Ecto neural progenitor cell (in vitro differentiated cells): ENCODE results near the gene ATF1.
"Not testable (repeated sequence)": the region's sequence is repeated elsewhere in the genome, so short reads cannot be mapped to it uniquely, and the experiment has no call there.

ENCODE experiments used
- DNase-seq: peaks from one replicate; pipeline ENCODE4 v3.0.0-alpha.2; 2018; ENCODE audit warnings: low spot score

ATF1 gene

DNA sequence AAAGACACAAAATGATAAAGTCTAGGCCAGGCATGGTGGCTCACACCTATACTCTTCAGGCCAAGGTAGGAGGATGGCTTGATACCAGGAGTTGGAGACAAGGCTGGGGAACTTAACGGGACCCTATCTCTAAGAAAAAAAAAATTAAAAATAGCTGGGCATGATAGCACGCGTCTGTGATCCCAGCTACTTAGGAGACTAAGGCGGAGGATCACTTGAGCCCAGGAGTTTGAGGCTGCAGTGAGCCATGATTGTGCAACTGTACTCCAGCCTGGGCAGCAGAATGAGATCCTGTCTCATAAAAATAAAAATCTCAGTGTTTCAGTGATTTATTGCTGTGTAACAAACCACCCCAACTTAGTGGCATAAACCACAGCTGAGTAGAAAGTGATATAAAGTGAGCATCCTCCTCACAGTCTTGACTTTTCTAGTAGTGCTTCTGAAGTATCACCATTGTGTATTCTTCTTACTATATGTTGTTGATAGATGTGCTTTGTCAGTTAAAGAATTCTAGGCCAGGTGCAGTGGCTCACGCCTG, 10.6 kb upstream of the ATF1 start:
- DNase-seq = no peak

DNA sequence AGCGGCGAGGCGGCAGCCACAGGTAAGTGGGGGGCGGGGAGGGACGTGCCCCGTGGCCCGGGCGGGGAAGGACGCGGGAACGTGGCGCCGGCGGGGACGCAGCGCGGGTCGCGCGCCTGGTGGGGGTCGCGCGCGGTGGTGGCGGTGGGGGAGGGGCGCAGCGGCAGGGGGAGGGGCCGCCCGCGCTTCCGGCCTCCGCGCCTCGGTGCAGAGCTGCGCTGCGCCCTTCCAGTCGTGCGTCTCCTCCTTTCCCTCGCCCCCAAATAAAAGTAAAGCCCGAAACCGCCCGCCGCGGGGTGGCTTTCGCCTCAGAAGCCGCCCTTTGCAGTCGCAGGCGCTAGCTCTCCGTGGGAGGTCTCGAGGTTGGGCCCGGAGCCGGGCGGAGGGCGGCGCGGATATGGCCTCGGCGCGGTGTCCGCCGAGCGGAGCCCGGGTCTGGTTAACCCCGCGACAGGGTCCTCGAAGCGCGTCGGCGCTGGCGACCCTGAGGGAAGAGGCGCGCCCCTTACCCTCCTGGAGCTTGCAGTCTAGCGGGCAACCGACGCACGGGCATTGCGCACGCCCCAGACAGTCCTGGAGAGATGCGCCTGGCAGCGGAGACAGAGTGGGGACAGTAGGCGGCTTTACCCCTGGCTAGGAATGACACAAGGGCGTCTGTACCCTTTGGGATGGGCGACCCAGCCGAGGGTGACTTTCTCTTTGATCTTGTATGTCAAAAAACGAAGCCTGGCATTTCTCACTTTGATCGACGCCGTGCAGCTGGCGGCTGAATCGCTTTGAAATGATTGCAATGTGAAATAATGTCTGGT, 589 bp downstream of the ATF1 start:
- no peak for DNase-seq

DNA sequence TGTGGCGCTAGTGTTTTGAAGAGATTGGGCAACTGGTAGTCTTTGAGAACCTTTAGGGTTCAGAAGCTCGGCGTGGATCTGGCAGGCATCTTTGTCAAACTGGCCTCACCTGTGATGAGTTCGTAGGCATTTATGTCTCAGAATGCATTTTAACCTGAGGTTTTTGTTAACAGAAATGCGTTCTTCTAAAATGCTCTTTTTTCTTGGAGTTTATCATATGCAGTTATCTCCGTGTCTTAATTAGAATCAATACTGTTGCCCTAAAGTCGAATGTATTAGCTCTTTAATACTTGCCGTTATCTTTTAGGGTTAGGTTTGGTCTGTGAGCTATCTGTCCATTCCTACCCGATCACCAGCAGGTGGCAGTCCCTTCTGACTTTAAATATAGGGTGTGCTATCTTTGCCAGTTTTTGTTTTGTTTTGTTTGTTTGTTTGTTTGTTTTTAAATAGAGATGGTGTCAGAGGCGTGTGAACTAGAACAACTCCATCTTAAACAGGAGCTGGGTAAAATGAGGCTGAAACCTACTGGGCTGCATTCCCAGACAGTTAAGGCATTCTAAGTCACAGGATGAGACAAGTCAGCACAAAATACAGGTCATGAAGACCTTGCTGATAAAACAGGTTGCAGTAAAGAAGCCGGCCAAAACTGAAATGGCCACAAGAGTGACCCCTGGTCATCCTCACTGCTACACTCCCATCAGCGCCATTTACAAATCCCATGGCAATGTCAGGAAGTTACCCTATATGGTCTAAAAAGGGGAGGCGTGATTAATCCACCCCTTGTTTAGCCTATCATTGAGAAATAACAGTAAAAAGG, 1.4 kb downstream of the ATF1 start:
- no peak for DNase-seq

DNA sequence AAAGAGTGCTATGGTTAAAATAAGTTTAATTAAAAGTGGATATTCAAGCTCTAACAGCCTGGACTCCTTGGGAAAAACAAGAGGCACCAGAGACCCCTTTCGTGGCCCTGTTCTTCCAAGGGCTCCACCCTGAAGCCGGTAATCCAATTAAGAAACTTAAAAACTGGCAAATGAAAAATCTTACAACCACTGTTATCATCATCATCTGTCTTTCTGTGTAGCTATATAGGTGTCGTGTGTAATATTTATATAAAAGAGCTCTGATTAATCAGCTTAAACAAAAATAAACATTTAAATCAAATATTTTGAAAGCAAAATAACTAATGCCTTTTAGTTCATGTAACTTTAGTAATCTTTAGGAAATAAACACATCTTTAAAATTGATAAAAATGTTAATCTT, 4.5 kb downstream of the ATF1 start:
- no peak for DNase-seq

DNA sequence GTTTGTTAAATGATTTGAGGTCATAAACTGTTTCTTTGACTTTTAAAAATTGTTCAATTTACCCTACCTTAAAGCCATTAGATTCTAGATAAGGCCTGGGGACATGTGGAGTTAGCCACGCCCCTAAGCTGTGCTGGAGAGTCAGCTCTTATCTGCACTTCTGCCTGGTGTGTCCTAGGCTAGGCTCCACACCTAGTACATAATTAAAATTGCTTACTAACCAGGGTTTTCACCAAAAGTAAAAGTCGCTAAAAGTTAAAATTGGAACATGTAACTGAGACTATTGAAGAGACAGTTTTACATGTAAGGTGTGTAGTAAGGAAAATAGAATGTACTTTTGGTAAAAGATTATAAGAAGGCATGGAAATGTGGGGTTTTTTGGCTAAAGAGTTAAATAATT, 4.9 kb downstream of the ATF1 start:
- DNase-seq = not testable (repeated sequence)

DNA sequence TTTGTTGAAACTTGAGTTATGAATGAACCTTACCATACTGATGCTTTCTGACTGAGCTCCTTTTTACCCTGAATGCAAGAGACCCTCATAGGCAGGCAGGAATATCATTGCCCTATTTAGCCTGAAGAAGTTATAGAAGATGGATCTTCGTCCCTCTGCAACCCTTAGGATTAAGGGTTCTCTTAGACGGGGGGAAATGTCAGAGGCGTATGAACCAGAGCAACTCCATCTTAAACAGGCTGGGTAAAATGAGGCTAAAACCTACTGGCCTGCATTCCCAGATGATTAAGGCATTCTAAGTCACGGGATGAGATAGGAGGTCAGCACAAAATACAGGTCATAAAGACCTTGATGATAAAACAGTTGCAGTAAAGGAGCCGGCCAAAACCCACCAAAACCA, 7.5 kb downstream of the ATF1 start:
- no peak for DNase-seq

DNA sequence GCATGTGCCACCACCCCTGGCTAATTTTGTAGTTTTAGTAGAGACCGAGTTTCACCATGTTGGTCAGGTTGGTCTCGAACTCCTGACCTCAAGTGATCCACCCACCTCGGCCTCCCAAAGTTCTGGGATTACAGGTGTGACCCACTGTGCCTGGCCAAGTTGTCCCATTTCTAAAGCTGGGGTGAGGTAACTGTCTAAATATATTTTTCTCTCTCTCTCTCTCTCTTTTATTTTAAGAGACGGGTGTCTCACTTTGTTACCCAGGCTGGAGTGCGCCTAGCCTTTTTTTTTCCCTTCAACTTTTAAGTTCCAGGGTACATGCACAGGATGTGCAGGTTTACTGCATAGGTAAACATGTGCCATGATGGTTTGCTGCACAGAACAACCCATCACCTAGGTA, 8.6 kb downstream of the ATF1 start:
- DNase-seq = no peak

DNA sequence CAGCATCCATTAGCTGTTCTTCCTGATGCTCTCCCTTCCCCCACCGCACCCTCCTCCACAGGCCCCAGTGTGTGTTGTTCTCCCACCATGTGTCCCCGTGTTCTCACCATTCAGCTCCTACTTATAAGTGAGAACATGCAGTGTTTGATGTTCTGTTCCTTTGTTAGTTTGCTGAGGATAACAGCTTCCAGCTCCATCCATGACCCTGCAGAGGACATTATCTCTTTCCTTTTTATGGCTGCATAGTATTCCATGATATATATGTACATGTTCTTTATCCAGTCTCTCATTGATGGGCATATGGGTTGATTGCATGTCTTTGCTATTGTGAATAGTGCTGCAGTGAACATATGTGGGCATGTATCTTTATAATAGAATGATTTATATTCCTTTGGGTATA, 9.0 kb downstream of the ATF1 start:
- no peak for DNase-seq

DNA sequence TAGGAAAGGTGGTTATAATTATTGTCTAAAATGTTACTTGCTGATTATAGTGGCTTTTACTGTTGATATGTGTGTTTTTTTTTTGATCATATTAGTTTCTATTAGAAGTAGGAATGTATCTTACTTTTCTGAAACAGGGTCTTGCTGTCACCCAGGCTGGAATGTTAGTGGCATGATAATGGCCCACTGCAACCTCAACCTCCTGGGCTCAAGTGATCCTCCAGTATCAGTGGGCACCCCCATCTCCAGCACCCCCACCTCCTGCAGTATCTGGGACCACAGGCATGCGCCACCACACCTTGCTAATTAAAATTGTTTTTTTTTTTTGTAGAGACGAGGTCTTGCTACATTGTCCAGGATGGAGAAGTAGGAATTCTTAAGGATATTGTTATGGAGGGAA, 11.3 kb downstream of the ATF1 start:
- DNase-seq = no peak

DNA sequence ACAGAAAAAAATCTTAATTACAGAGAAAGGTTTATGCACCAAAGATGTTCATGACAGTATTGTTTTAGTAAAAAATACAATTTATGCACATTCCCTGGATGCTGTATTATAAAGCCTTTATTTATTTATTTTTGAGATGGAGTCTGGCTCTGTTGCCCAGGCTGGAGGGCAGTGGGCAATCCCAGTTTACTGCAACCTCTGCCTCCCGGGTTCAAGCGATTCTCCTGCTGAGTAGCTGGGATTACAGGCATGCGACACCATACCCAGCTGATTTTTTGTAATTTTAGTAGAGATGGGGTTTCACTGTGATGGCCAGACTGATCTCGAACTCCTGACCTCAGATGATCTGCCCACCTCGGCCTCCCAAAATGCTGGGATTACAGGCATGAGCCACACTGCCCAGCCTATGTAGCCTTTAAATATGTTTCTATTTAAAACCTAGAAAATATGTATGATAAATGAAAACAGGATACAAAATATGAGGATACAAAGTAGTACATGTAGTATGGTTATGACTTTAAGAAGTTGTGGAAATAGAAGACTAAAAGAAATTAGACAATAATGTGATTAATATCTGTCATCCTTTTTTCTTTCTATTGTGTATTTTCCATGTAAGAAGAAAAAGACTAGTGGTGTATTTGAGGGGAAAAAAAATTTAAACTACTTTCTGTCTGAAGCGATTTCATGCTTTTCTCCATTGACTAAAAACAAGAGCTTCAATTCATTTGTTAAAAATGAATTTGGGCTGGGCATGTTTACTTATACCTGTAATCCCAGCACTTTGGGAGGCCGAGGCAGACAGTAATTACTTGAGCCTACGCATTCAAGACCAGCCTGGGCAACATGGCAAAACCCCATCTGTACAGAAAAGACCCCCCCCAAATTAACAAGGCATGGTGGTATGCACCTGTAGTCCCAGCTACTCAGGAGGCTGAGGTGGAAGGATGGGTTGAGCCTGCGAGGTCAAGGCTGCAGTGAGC, 13.1 kb downstream of the ATF1 start:
- no peak for DNase-seq

DNA sequence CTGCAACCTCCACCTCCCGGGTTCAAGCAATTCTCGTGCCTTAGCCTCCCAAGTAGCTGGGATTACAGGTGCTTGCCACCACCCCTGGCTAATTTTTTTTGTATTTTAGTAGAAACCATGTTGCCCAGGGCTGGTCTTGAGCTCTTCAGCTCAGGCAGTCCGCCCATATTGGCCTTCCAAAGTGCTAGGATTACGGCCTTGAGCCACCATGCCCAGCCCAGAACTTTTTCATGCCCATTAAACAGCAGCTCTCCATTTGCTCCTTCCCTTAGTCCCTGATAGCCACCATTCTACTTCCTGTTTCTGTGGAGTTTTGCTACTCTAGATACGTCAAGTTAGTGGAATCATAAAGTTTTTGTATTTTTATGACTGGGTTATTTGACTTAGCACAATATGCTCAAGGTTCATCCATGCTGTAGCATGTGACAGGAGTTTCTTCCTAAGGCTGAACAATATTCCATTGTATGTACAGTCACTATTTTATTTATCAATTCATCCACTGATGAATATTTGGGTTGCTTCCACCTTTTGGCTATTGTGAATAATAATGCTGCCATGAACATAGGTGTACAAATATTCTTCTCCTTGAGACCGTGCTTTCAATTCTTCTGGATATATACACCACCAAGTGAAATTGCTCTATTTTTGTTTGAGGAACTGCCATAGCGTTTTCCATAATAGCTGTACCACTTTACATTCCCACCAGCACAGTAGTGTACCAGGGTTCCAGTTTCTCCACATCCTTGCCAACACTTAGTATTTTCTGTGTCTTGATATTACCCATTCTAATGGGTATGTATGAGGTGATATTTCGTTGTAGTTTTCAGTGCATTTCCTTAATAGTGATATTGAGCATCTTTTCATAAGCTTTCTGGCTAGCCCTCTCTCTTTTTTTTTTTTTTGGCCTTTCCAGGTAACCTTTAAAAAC, 15.0 kb downstream of the ATF1 start:
- no peak for DNase-seq

DNA sequence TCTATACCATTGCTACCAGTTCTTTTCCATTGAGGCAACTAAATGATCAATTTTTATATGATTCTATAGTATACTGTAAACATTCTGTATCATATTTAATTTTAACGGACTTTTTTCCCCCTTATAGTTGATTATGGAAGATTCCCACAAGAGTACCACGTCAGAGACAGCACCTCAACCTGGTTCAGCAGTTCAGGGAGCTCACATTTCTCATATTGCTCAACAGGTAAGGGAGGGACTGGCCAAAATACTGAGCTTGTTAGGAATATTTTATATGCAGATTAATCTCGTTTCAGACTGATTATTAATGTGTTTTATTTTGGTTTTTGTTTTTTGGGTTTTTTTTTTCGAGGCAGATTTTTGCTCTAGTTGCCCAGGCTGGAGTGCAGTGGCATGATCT, 16.1 kb downstream of the ATF1 start:
- no peak for DNase-seq

DNA sequence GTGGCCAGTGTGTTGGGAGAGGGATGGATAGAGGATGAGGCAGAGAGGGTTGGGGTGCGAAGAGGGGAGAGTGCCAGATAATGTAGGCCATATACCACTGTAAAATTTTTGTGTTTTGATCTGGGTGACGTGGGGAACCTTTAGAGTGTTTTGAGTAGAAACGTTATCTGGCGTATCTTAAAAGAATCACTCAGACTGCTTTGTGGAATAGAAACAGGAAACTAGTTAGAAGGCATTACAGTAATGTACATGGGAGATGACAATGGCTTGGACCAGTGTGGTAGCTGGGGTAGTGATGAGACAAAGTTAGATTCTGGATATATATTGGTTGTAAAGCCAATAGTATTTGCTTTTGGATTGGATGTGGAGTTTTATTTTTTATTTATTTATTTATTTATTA, 20.6 kb downstream of the ATF1 start:
- no peak for DNase-seq

DNA sequence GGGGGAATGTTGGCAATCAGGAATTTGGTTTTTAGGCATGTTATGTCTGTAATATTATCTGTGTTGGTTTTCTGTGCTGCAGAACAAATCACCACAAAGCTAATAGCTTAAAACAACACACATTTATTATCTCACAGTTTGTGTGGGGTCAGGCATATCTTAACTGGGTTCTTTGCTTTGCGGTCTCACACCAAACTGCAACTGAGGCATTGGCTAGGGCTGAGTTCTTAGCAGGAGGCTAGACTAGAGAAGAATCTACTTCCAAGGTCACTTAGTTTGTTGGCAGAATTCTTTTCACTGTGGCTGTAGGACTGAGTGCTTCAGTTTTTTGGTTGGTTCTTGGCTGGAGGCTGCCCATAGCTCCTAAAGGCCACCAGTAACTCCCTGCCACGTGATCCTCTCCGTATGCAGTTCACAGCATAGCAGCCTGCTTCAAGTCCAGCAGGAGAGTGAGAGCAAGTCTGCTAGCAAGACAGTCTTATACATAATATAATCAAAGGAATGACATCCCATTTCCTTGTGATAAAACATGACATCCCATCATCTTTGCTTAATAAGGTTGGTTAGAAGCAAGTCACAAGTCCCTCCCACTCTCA, 21.6 kb downstream of the ATF1 start:
- no peak for DNase-seq

DNA sequence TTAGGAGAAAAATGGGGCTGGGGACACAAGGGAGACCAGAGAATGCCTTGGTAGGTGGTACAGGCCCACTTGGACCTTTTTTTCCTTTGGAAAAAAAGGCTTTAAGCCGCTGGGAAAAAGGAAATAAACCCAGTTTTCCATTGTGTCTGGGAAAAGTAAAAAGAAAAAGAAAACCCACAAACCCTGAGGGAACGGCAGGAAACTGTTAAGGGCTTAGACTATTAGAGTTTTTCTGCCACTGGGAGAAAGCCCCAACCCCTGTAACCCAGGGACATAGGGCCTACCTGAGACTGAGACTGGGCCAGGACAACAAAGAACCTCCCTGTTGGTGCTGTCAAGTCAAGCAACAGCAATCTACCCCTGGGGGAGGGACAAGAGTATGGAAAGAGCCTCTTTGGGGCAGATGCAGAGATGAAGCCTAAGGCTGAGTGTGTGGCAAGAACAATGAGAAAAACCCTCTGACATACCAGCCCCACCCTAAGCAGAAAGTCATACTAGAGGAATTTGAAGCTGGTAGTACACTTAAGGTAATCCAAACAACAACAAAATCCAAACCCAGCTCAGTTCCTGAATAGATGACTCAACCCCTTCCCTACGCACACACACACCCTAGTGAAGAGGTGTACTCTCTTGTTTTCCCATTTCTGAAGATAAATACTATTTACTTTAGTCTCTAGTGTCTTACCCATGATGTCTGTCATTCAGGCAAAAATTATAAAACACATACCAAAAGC, 22.8 kb downstream of the ATF1 start:
- DNase-seq = no peak

DNA sequence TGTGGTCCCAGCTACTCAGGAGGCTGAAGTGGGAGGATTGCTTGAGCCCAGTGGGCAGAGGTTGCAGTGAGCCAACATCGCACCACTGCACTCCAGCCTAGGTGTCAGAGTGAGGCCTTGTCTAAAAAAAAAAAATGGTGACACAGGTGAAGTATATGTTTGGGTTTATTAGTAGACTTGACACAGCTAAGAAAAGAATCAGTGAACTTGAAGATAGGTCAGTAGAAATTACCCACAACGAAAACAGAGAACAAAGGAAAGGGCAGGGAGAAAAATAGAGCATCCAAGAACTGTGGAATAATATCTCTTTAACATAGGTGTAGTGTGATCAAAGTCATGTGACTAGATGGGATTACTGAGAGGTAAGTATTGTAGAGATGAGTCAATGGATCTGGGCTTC, 23.7 kb downstream of the ATF1 start:
- DNase-seq = no peak

DNA sequence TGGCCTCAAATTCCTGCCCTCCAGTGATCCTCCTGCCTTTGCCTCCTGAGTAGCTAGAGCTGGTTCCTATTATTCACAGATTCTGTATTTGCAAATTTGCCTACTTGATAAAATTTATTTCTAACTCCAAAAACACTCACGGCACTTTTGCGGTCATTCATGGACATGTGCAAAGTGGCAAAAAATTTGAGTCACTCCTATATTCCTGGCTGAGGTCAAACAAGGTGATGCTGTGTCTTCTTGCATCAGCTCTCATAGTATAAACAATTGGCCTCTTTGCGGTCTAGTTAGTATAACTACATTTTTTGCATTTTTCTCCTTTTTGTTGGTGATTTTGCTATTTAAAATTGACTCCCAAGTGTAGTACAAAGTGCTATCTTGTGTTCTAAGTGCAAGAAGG, 24.7 kb downstream of the ATF1 start:
- DNase-seq = no peak

DNA sequence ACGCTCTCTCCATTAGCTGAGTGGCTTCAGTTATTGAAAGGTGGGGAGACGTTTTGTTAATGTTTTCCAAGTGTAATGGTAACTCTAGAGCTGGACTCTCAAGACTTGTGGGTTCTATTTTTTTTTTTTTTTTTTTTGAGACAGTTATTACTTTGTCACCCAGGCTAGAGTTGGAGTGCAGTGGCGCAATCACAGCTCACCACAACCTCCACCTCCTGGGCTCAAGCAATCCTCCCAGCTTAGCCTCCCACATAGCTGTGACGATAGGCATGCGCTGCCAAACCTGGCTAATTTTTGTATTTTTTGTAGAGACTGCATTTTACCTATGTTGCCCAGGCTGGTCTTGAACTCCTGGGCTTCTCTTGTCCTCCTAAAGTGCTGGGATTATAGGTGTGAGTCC, 26.2 kb downstream of the ATF1 start:
- no peak for DNase-seq

DNA sequence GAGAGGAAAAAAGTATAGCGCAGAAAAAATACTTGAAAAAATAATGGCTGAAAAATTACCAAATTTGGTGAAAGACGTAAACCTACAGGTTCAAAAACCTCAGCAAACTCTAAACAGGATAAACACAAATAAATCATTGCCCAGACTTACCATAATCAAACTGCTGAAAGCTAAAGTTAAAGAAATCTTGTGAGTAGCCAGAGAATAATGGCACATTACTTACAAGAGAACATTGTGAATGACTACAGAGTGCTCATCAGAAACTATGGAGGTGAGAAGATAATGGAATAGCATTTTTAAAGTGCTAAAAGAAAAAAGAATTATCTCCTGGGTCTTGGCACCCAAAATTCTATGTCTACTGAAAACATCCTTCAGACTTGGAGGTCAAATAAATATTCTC, 36.0 kb downstream of the ATF1 start:
- no peak for DNase-seq
